GM21786 (cell line): ENCODE measurements around the gene MAP2.

Source experiments
- ATAC-seq: cut with Tn5 transposase; IDR thresholded peaks from one replicate; pipeline ENCODE4 v1.9.1; 2021; ENCODE audit not compliant: unreplicated experiment

MAP2 gene

DNA sequence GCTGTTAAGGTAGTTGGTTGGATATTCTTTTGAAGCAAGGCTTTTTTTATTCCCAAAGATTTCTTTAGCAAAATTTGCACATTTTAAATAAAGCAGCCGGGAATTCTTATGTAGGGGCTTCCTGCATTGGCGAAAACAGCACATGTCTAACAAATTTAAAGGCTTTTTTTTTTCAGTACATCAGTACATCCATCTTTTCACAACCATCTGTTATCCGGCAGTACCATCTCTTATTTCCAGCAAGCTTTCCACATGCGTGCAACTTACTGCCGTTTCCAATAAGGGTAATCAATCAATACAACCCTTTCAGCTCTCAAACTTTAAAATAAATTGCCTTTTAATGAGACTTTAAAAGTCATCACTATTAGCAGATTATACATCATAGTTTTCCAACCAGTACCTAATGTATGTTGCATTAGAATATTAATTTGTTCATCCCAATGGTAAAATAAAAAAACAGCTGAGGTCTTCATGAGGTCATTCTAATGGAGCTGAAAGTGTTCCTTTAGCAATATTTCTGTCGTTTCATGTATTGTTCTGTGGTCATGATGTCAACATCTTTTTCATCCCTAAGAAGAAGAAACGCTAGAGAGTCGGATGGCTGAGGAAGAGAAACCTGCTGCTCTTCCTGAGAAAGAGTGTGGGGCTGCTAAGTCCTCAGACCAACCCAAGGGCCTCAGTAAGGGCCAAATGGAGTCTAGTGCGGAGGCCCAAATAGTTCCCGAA, 266.3 kb downstream of the MAP2 start:
- ATAC-seq: no peak

DNA sequence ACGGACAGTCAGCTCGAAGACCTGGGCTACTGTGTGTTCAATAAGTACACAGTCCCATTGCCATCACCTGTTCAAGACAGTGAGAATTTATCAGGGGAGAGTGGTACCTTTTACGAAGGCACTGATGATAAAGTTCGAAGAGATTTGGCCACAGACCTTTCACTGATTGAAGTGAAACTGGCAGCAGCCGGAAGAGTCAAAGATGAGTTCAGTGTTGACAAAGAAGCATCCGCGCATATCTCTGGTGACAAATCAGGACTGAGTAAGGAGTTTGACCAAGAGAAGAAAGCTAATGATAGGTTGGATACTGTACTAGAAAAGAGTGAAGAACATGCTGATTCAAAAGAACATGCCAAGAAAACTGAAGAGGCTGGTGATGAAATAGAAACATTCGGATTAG, 270.9 kb downstream of the MAP2 start:
- ATAC-seq: no peak

- ATAC-seq: peak; percentile 70
Measured at GRCh38 chr2:209696836-209697711, 273.2 kb downstream of the MAP2 start.

DNA sequence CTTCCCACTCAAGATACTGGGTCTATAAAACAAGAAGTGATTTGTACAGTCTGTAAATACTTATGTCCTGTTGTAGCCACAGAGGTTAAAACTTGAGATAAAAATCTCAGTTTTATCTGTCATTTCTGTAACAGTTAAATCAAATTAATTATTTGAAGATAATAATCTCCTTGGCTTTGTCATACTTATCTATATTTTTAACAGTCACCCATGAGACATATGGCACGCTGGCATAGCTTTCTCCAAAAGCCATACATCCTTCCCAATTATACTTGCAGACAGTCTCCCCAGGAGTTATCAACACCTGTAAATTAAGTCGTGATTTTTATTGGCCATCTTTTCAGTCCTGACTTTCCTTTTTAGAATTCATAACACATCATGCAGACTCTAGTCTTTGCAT, 278.9 kb downstream of the MAP2 start:
- no peak for ATAC-seq

DNA sequence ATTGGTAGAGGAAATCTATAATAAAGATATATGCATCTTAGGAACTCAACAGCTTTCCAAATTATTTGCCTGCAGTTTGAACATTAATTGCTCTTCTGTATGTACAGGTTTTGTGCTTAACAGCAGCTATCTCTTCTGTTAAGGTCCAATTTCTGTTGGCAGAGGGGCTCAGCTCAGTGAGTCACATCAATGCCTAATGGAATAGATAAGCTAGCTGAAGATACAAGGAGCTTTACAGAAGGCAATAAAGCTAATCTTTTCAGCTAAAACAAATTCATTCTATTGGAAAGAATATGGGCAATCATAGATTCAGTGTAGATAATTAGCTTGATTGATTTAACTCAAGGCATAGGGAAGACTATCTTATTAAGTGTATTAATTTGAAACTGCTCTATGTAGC, 289.4 kb downstream of the MAP2 start:
- ATAC-seq: no peak

GRCh38 chr2:209719034-209719433, 295.2 kb downstream of the MAP2 start:
- no peak for ATAC-seq

- no peak for ATAC-seq
Measured at GRCh38 chr2:209721497-209721896, 297.6 kb downstream of the MAP2 start.

DNA sequence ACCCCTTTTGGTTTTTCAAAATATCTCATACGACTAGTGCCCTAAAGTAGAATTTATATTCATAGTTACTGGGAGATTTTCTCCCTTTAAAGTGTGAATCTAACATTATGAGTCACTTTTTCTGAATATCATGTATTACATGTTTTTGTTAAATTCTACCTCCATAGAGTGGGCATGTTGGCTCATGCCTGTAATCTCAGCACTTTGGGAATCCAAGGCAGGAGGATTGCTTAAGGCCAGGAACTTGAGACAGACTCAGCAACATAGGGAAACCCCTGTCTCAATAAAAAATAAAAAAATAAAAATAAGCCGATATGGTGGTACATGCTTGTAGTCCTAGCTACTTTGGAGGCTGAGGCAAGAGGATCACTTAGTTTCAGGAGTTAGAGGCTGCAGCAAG, 302.5 kb downstream of the MAP2 start:
- ATAC-seq: no peak

GRCh38 chr2:209727077-209727476, 303.2 kb downstream of the MAP2 start:
- no peak for ATAC-seq

DNA sequence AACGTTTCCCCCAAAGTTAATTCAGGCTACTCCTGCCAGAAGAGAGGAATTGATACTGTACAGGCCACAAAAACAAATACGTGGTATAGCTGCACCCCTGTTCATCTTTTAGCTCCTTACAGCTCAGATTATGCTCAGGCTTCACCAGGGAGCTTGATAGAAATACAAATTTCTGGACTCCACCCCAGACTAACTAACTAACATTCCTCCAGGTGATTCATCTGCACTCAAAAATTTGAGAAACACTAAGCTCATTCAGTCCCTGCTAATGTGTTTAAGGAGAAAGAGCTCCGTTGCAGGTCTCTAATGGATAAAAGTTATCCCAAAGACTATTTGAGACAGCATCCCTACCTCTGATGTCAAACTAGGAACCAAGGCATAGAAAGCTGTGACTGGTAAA, 311.0 kb downstream of the MAP2 start:
- ATAC-seq: no peak

GRCh38 chr2:209741953-209742352, 318.1 kb downstream of the MAP2 start:
- no peak for ATAC-seq

GRCh38 chr2:209753020-209753419, 329.2 kb downstream of the MAP2 start:
- no peak for ATAC-seq

DNA sequence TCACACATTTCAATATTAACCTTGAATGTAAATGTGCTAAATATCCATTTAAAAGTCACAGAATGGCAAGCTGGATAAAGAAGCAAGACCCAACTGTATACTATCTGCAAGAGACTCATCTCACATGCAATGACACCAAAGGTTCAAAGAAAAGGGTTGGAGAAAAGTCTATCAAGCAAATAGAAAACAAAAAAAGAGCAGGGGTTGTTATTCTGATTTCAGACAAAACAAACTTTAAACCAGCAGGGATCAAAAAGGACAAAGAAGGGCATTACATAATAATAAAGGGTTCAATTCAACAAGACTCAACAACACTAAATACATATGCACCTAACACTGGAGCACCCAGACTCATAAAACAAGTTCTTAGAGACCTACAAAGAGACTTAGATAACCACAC, 333.3 kb downstream of the MAP2 start:
- no peak for ATAC-seq

GRCh38 chr2:209761566-209761965, 337.7 kb downstream of the MAP2 start:
- ATAC-seq: no peak

GRCh38 chr2:209762563-209762962, 338.7 kb downstream of the MAP2 start:
- no peak for ATAC-seq

DNA sequence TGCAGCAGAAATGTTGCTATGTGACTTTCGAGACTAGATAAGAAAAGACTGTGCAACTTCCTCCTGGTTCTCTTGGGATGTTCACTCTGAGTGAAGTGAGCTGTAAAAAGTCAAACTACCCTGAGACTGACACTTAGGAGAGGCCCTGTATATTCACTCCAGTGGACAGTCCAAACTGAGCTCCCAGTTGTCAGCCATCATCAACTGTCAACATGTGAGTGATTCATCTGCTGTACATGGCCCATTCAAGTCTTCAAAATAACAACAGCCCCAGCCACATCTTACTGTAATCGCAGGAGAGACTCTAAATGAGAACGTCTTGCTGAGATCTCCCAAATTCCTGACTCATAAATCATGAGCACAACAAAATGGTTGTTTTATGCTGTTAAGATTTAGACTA, 339.3 kb downstream of the MAP2 start:
- ATAC-seq: no peak

DNA sequence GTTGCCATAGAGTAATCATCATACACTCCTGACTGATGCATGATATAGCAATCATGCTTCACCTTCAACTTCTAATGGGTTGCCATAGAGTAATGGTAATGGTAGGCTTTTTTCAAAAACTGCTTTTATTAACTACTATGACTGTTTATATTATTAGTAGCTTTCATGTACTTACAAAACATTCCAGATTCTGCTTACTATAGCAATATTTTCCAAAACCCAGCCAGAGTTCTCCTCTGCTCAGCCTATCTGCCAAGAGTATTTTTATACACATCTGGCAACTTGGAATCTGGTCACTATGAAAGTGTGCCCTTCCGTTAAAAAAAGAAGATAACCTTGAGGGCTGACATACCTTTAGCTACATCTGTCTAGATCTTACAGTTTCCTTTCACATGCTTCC, 342.8 kb downstream of the MAP2 start:
- ATAC-seq: no peak

DNA sequence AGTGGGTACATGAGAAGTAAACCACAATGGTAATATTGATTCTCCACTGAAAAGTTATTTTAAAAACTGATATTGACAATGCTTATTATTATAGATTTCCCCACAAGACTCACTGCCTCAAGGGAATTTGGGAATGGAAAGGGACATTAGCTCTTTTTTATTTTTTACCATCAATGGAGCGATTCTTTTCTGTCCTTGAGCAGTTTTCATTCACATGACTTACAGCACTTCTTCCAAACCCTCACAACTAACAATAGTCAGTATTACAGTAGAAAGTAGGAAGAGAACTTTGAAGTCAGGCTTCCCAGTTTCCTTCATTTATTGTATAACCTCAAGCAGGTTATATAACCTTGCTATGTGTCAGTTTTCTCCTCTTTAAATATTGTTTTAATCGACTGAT, 343.5 kb downstream of the MAP2 start:
- ATAC-seq: no peak

GRCh38 chr2:209768557-209768956, 344.7 kb downstream of the MAP2 start:
- no peak for ATAC-seq

- ATAC-seq: peak; percentile 56
Measured at GRCh38 chr2:209771474-209772289, 347.8 kb downstream of the MAP2 start, which contains the start of gene UNC80. UNC80 (plus strand) TSS chr2:209771832; CDS start chr2:209772073, 241 bp downstream.

GRCh38 chr2:209772290-209772685, 348.4 kb downstream of the MAP2 start:
- no peak for ATAC-seq
